ENCODE measurements around the gene ARNT2. TPM values are rescaled to one million over a fixed set of nuclear protein-coding genes. Genes with fewer than 3 reads are reported as not detected.

ARNT2 gene
- polyA plus RNA-seq, 1 of the 3 experiments (the other 2 are of a cell fraction): 17.0 TPM

- Histone ChIP-seq H3K27ac (ENCODE audit: low read depth in 2 of 2, low read length in 1 of 2) (peak overlapping the region in 1 of 2 experiments; percentile 82; a peak in 2 of 4 replicates), H3F3A (replicated peaks; ENCODE audit: insufficient read depth) (peaks cover 30% of the 10 kb centered on the region), H4K20me1 (ENCODE audit: insufficient read depth) (no peaks in the 10 kb centered on the region), H3K4me1 (ENCODE audit: control insufficient read depth in 1 of 2, insufficient read depth in 2 of 2, low read depth in 1 of 2, low read length in 1 of 2) (peaks cover 0 to 32% of the 10 kb centered on the region in 2 experiments), H3K4me3 (ENCODE audit: low read depth in 2 of 2, low read length in 1 of 2) (no peak overlapping the region), H3K9ac (no peak overlapping the region), H3K79me2 (ENCODE audit: insufficient read depth) (no peaks in the 10 kb centered on the region), H2AFZ (ENCODE audit: low read depth) (no peak overlapping the region), H3K9me2 (no peaks in the 10 kb centered on the region), H3K36me3 (replicated peaks in 1 of 2; ENCODE audit: control insufficient read depth in 1 of 2, insufficient read depth in 2 of 2, low read length in 1 of 2) (peaks cover 7 to 27% of the 10 kb centered on the region in 2 experiments), H3K27me3 (ENCODE audit: insufficient read depth) (no peaks in the 10 kb centered on the region), H3K9me3 (no peaks in the 10 kb centered on the region), H3K4me2 (peak overlapping the region; percentile 68; the same call in 1 of the 2 replicates)
- ChIA-PET CTCF (interaction anchor here (1.2 to 1.8 kb wide), 2 partner anchors 24 to 34 kb away, joined by 4 to 5 read pairs; no protein-coding TSS in a partner anchor), POLR2A (no interaction called here)
- DNase-seq: no peak
- no peak for TF ChIP-seq MAX (IDR thresholded peaks at IDR 0.05; ENCODE audit: low read depth)
- no peak for TF ChIP-seq RCOR1 (IDR thresholded peaks at IDR 0.05; ENCODE audit: low read length)
- TF ChIP-seq TEAD4 (IDR thresholded peaks at IDR 0.05; ENCODE audit: borderline replicate concordance, insufficient read depth): no peak
- no peak for TF ChIP-seq RFX5 (IDR thresholded peaks at IDR 0.05; ENCODE audit: low read length)
- no peak for TF ChIP-seq NRF1 (IDR thresholded peaks at IDR 0.05; ENCODE audit: low read depth, low read length)
- TF ChIP-seq MXI1 (IDR thresholded peaks at IDR 0.05; ENCODE audit: low read depth, low read length): no peak
- TF ChIP-seq CHD2 (IDR thresholded peaks at IDR 0.05; ENCODE audit: low read length, partially characterized antibody): no peak
- TF ChIP-seq USF1 (IDR thresholded peaks at IDR 0.05; ENCODE audit: borderline replicate concordance, low read depth): no peak
- no peak for TF ChIP-seq TAF1 (IDR thresholded peaks at IDR 0.05; ENCODE audit: borderline replicate concordance, low read depth, low read length)
- TF ChIP-seq MEF2A (IDR thresholded peaks at IDR 0.05; ENCODE audit: borderline replicate concordance, low read depth): no peak
- no peak for TF ChIP-seq GABPA (IDR thresholded peaks at IDR 0.05; ENCODE audit: low read depth)
- TF ChIP-seq ZBTB33 (IDR thresholded peaks at IDR 0.05; ENCODE audit: borderline replicate concordance, low read depth): no peak
- TF ChIP-seq IRF3 (IDR thresholded peaks at IDR 0.05; ENCODE audit: low read depth, low read length): no peak
- TF ChIP-seq FOSL2 (IDR thresholded peaks at IDR 0.05; ENCODE audit: borderline replicate concordance, low read depth): no peak
- TF ChIP-seq USF2 (IDR thresholded peaks at IDR 0.05; ENCODE audit: borderline replicate concordance, low read depth, low read length): no peak
- no peak for TF ChIP-seq EZH2phosphoT487 (IDR thresholded peaks at IDR 0.05; ENCODE audit: borderline replicate concordance, low read depth)
- no peak for TF ChIP-seq RXRA (IDR thresholded peaks at IDR 0.05; ENCODE audit: borderline replicate concordance, low read depth)
- no peak for TF ChIP-seq CTCF (IDR thresholded peaks at IDR 0.05)
- 82% methylated on average over 1 of the region's 1 CpG for WGBS (ENCODE audit: low lambda C conversion rate)
Measured at GRCh38 chr15:80479191-80479590, 75.0 kb downstream of the ARNT2 start.
